GM12878 (cell line): ENCODE results near the gene C10orf71.

Experiments
- BCL11A ChIP-seq: IDR thresholded peaks from 2 replicates; pipeline ENCODE4 v1.6.1; 2011; ENCODE audit warnings: low read depth, low read length
- CTCF ChIP-seq, 3 experiments: IDR thresholded peaks in 2 of 3; conservative IDR thresholded peaks in 1 of 3; 2 replicates each; pipeline ENCODE4 v1.5.1; 2011; ENCODE audit warnings: low read depth in 3 of 3, low read length in 3 of 3, mild to moderate bottlenecking in 3 of 3, control low read depth in 2 of 3, moderate library complexity in 2 of 3, inconsistent platforms in 1 of 3, mixed read lengths in 1 of 3; ENCODE audit not compliant: control insufficient read depth in 2 of 3, insufficient read depth in 1 of 3; ENCODE audit errors: extremely low read depth in 1 of 3
- EP300 ChIP-seq, 2 experiments: fragments of 150-350 bp in 1 of 2; IDR thresholded peaks; 2 replicates each; pipeline ENCODE4 v1.6.1; 2011 to 2012; ENCODE audit warnings: low read depth in 2 of 2, low read length in 2 of 2, borderline replicate concordance in 1 of 2, improper control_type of control experiment in 1 of 2, inconsistent platforms in 1 of 2; ENCODE audit not compliant: control insufficient read depth in 1 of 2
- KDM1A ChIP-seq: fragments of 200-600 bp; sonication (generic); IDR thresholded peaks from 2 replicates; pipeline ENCODE4 v1.6.1; 2016; ENCODE audit warnings: borderline replicate concordance
- MXI1 ChIP-seq: fragments of 150-350 bp; IDR thresholded peaks from 2 replicates; pipeline ENCODE4 v1.6.1; 2011; ENCODE audit warnings: low read depth, mild to moderate bottlenecking, inconsistent platforms, low read length, improper control_type of control experiment
- POLR2A ChIP-seq: IDR thresholded peaks from 2 replicates; pipeline ENCODE4 v1.6.1; 2011; ENCODE audit warnings: low read depth, mild to moderate bottlenecking, low read length
- POLR2AphosphoS5 ChIP-seq: IDR thresholded peaks from 2 replicates; pipeline ENCODE4 v1.6.1; 2011; ENCODE audit warnings: mild to moderate bottlenecking, low read length, inconsistent platforms
- RFX5 ChIP-seq: IDR thresholded peaks from 2 replicates; pipeline ENCODE4 v1.6.1; 2011; ENCODE audit warnings: low read depth, low read length, improper control_type of control experiment
- SREBF2 ChIP-seq: IDR thresholded peaks from 2 replicates; pipeline ENCODE4 v1.6.1; 2012; ENCODE audit warnings: mild to moderate bottlenecking, low read length
- ZBTB4 ChIP-seq: fragments of 450-650 bp; formaldehyde crosslinking; IDR thresholded peaks from 2 replicates; pipeline ENCODE4 v1.4.0; 2022; ENCODE audit warnings: mild to moderate bottlenecking, moderate library complexity
- TF ChIP-seq, protein P1 (sequence below): fragments of 450-650 bp; IDR thresholded peaks from 2 replicates; pipeline ENCODE4 v1.6.1; 2014; ENCODE audit warnings: mild to moderate bottlenecking
- TF ChIP-seq, protein P2 (sequence below): IDR thresholded peaks from 2 replicates; pipeline ENCODE4 v1.6.1; 2012; ENCODE audit warnings: low read length, inconsistent platforms

DNA sequence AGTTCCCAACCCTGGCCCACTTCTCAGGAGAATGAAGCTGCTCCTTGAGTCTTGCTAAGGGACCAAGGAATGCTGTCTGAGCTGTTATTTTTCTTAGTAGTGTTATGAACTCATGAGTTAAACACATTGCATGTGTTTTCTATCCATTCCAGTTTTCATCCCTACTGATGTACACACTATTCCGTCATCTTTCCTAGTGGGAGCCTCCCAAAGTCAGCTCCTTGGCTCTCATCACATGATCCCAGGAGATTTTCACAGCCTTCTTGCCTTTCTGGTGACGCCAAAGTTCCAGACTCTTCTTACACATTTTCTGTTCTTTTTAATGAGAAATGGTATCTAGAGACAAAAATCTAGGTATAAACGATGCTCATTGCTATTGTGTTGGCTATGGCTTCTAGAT lies 8.4 kb upstream of the C10orf71 start:
- no peak for TF ChIP-seq BCL11A
- no peak for TF ChIP-seq RFX5
- TF ChIP-seq, protein P1, sequence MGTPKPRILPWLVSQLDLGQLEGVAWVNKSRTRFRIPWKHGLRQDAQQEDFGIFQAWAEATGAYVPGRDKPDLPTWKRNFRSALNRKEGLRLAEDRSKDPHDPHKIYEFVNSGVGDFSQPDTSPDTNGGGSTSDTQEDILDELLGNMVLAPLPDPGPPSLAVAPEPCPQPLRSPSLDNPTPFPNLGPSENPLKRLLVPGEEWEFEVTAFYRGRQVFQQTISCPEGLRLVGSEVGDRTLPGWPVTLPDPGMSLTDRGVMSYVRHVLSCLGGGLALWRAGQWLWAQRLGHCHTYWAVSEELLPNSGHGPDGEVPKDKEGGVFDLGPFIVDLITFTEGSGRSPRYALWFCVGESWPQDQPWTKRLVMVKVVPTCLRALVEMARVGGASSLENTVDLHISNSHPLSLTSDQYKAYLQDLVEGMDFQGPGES: no peak
- no peak for TF ChIP-seq ZBTB4
- TF ChIP-seq, protein P2, sequence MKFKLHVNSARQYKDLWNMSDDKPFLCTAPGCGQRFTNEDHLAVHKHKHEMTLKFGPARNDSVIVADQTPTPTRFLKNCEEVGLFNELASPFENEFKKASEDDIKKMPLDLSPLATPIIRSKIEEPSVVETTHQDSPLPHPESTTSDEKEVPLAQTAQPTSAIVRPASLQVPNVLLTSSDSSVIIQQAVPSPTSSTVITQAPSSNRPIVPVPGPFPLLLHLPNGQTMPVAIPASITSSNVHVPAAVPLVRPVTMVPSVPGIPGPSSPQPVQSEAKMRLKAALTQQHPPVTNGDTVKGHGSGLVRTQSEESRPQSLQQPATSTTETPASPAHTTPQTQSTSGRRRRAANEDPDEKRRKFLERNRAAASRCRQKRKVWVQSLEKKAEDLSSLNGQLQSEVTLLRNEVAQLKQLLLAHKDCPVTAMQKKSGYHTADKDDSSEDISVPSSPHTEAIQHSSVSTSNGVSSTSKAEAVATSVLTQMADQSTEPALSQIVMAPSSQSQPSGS: no peak
- TF ChIP-seq EP300 (IDR thresholded peaks at IDR 0.05; ENCODE audit: borderline replicate concordance in 1 of 2, control insufficient read depth in 1 of 2, low read depth in 2 of 2, low read length in 2 of 2): no peak
- no peak for TF ChIP-seq POLR2A
- no peak for TF ChIP-seq CTCF (IDR thresholded peaks at IDR 0.05 in 2 of 3, conservative IDR thresholded peaks at IDR 0.05 in 1 of 3; ENCODE audit: control insufficient read depth in 2 of 3, extremely low read depth in 1 of 3, insufficient read depth in 1 of 3, low read depth in 3 of 3, low read length in 3 of 3)
- TF ChIP-seq MXI1: no peak
- no peak for TF ChIP-seq KDM1A
- TF ChIP-seq POLR2AphosphoS5: no peak
- no peak for TF ChIP-seq SREBF2
